Measurements from ENCODE around the gene NPY2R. TPM values are rescaled to one million over a fixed set of nuclear protein-coding genes. Genes with fewer than 3 reads are reported as not detected.

NPY2R gene
- total and polyA plus RNA-seq, 7 donors, result not detected

DNA sequence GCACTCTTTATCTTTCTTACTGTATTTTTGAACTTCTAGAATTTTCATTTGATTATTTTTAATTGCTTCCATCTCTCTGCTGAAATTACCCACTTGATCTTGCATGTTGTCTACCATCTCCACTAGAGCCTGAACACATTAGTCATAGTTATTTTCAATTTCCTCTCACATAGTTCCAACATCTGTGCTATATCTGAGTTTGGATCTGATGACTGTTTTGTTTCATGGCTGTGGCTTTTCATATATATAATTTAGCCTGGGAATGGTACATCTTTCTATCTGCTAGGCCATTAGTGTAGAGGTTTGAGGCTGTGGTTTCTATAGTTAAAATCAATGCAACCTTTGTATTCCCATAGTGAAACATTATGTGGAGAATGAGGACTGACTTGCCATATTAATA, 33.2 kb downstream of the NPY2R start:
- intact Hi-C loops (cut with DNase I), result no loop called here
- H3K4me3 ChIP-seq, result no peak overlapping the region
- no peaks in the 10 kb centered on the region for H3K36me3 ChIP-seq (ENCODE audit: insufficient read depth in 1 of 2, low read depth in 1 of 2)
- H3K27me3 ChIP-seq (ENCODE audit: insufficient read depth in 3 of 3, low read length in 2 of 3), result no peaks in the 10 kb centered on the region
- ATAC-seq (no peak), DNase-seq (no peak)
- no peaks in the 10 kb centered on the region for H3K9me3 ChIP-seq
- TF ChIP-seq, protein P1, sequence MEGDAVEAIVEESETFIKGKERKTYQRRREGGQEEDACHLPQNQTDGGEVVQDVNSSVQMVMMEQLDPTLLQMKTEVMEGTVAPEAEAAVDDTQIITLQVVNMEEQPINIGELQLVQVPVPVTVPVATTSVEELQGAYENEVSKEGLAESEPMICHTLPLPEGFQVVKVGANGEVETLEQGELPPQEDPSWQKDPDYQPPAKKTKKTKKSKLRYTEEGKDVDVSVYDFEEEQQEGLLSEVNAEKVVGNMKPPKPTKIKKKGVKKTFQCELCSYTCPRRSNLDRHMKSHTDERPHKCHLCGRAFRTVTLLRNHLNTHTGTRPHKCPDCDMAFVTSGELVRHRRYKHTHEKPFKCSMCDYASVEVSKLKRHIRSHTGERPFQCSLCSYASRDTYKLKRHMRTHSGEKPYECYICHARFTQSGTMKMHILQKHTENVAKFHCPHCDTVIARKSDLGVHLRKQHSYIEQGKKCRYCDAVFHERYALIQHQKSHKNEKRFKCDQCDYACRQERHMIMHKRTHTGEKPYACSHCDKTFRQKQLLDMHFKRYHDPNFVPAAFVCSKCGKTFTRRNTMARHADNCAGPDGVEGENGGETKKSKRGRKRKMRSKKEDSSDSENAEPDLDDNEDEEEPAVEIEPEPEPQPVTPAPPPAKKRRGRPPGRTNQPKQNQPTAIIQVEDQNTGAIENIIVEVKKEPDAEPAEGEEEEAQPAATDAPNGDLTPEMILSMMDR (IDR thresholded peaks at IDR 0.05), result no peak
- no peaks in the 10 kb centered on the region for H3K4me1 ChIP-seq
- H3K27ac ChIP-seq, result no peak overlapping the region

DNA sequence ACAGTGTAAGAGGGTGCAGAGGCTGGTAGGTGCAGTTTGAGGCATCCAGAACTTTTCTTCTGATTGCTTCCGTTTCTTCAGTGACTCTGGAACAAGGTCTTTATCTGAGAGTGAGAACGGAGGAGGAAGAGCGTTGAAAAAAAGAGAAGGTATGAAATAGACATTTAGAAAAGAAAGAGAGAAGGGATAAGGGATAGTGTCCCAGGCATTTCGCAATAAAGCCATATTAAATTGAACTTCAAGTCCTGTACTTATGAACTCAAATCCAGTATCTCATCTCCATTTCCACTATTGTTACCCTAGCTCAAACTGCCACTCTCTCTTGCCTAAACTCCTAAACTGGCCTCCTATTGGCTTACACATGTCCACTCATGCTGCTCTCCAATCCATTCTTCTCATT, 36.7 kb downstream of the NPY2R start:
- TF ChIP-seq, protein P1 (IDR thresholded peaks at IDR 0.05), result no peak
- H3K4me1 ChIP-seq, result no peaks in the 10 kb centered on the region
- intact Hi-C loops (cut with DNase I), result no loop called here
- H3K36me3 ChIP-seq (ENCODE audit: insufficient read depth in 1 of 2, low read depth in 1 of 2), result no peaks in the 10 kb centered on the region
- WGBS, 3 donors, result 90 to 96% (median 92%) methylated on average over 4 of the region's 4 CpGs
- H3K27me3 ChIP-seq (ENCODE audit: insufficient read depth in 3 of 3, low read length in 2 of 3), result no peaks in the 10 kb centered on the region
- H3K27ac ChIP-seq, result no peak overlapping the region
- DNase-seq, result no peak
- no peak for ATAC-seq
- H3K9me3 ChIP-seq, result no peaks in the 10 kb centered on the region
- no peak overlapping the region for H3K4me3 ChIP-seq

DNA sequence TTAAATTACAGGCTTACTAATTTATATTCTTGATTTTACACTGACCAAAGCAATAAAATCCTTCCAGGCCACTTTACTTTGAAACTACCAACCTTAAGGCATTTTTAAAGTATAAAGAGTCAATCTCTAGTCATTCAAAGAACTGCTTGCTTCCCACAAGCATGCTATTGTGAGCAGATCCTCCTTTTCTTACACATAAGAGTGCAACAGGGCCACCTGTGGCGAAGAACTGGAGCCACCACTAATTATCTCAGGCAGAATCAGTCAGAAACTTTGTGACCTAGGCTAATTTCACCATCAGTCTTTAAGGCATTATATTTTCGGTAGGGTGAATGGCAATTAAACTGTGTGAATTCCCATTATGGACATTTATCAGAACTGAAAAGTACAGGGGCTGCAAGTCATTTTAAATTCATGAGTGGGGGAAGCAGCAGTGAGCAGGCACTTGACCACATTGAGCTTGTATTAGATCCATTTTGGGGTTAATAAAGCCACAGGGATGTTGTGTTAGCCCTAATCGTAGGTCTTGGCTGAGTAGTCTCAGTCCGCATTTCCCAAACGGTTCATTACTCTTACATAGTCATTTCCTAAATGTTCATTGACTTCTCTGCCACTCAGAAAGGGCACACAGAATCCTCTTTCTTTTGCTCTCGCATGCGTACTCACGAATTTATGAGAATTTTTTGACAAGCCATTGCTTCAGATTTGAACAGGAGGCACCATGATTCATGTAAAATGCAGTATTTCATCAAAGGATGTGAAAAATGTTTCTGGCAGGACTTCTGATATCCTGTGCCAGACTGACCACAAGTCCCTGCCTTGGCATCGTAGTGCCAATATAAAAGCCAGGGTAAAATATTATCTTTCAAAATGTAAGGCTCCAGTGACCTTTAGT, 39.8 kb downstream of the NPY2R start:
- H3K36me3 ChIP-seq (ENCODE audit: insufficient read depth in 1 of 2, low read depth in 1 of 2), result no peaks in the 10 kb centered on the region
- TF ChIP-seq, protein P1 (IDR thresholded peaks at IDR 0.05), result no peak
- H3K9me3 ChIP-seq, result no peaks in the 10 kb centered on the region
- no peaks in the 10 kb centered on the region for H3K27me3 ChIP-seq (ENCODE audit: insufficient read depth in 3 of 3, low read length in 2 of 3)
- WGBS, 3 donors, result 45 to 58% (median 54%) methylated on average over 9 of the region's 9 CpGs
- no peaks in the 10 kb centered on the region for H3K4me1 ChIP-seq
- ATAC-seq (no peak), DNase-seq (no peak)
- H3K4me3 ChIP-seq, result no peak overlapping the region
- intact Hi-C loops (cut with DNase I), result no loop called here
- no peak overlapping the region for H3K27ac ChIP-seq

DNA sequence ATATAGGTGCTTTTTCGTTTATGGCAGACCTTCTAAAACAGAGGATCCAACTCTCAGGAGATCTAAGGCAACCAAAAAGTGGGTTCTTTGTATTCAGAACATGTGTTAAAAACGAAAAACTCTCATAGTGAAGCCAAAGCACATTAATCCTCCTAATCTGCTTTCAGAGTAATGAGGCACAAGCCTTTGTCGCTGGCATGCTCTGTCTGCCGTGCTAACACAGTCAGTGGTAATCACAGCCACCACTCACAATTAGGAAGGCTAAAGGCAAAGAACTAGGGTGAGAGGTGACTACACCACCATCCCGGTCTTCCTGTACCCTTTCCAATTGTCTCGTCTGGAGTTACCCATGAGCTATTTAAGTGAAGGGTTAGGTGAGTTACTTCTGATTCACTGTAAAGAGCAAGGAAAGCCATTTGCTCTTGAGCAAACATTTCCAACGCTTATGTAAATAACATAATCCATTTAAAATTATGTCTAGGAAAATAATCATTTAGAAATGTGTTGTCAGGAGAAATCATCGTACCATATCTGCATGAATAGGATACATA, 40.7 kb downstream of the NPY2R start:
- no peaks in the 10 kb centered on the region for H3K4me1 ChIP-seq
- no peak for ATAC-seq
- no peaks in the 10 kb centered on the region for H3K9me3 ChIP-seq
- TF ChIP-seq, protein P1 (IDR thresholded peaks at IDR 0.05), result no peak
- H3K4me3 ChIP-seq, result no peak overlapping the region
- intact Hi-C loops (cut with DNase I), result no loop called here
- WGBS, 3 donors, result 49 to 56% (median 55%) methylated on average over 8 of the region's 8 CpGs
- DNase-seq, result no peak
- no peak overlapping the region for H3K27ac ChIP-seq
- H3K27me3 ChIP-seq (ENCODE audit: insufficient read depth in 3 of 3, low read length in 2 of 3), result no peaks in the 10 kb centered on the region
- no peaks in the 10 kb centered on the region for H3K36me3 ChIP-seq (ENCODE audit: insufficient read depth in 1 of 2, low read depth in 1 of 2)
